HCT116 (cell line): ENCODE measurements around the gene ERG.

Experiments used
- CBX3 ChIP-seq: IDR thresholded peaks from 2 replicates; pipeline ENCODE4 v1.6.1; 2012; ENCODE audit warnings: low read depth
- CEBPB ChIP-seq: IDR thresholded peaks from 2 replicates; pipeline ENCODE4 v1.6.1; 2012; ENCODE audit warnings: low read depth
- CTCF ChIP-seq, 3 experiments: fragments of 200-600 bp in 1 of 3; sonication (generic) in 1 of 3; IDR thresholded peaks in 2 of 3; conservative IDR thresholded peaks in 1 of 3; 2 replicates each; pipeline ENCODE4 v1.5.1; 2012 to 2017; ENCODE audit warnings: low read depth in 2 of 3, low read length in 2 of 3, antibody characterized with exemption in 1 of 3, borderline replicate concordance in 1 of 3, control low read depth in 1 of 3, mild to moderate bottlenecking in 1 of 3, mixed read lengths in 1 of 3, mixed run types in 1 of 3, moderate library complexity in 1 of 3; ENCODE audit not compliant: insufficient read depth in 1 of 3
- EZH2 ChIP-seq: fragments of 200-600 bp; sonication (generic); IDR thresholded peaks from 2 replicates; pipeline ENCODE4 v1.6.1; 2017; ENCODE audit warnings: antibody characterized with exemption, mixed run types
- POLR2A ChIP-seq: IDR thresholded peaks from 2 replicates; pipeline ENCODE4 v1.7.0; 2011; ENCODE audit warnings: borderline replicate concordance; ENCODE audit not compliant: insufficient read depth, insufficient read length; ENCODE audit errors: extremely low read depth
- POLR2AphosphoS5 ChIP-seq: IDR thresholded peaks from 2 replicates; pipeline ENCODE4 v1.6.1; 2011; ENCODE audit warnings: mild to moderate bottlenecking, low read depth, low read length, moderate library complexity
- RAD21 ChIP-seq: IDR thresholded peaks from 2 replicates; pipeline ENCODE4 v1.6.1; 2012; ENCODE audit warnings: low read depth, mild to moderate bottlenecking
- REST ChIP-seq: IDR thresholded peaks from 2 replicates; pipeline ENCODE4 v1.6.1; 2012; ENCODE audit warnings: low read depth
- SIN3A ChIP-seq: IDR thresholded peaks from 2 replicates; pipeline ENCODE4 v1.6.1; 2012; ENCODE audit warnings: low read depth
- SP1 ChIP-seq: IDR thresholded peaks from 2 replicates; pipeline ENCODE4 v1.6.1; 2012; ENCODE audit warnings: low read depth
- YY1 ChIP-seq: IDR thresholded peaks from 2 replicates; pipeline ENCODE4 v1.6.1; 2011; ENCODE audit warnings: low read length, low read depth, moderate library complexity, mild to moderate bottlenecking; ENCODE audit not compliant: insufficient replicate concordance; ENCODE audit errors: extremely low read depth
- ZNF274 ChIP-seq: fragments of 200-500 bp; sonication (Bioruptor generic); IDR thresholded peaks from 2 replicates; pipeline ENCODE4 v1.6.1; 2014; ENCODE audit warnings: mild to moderate bottlenecking, low read depth, low read length, inconsistent platforms

GRCh38 chr21:38359090-38359489, 139.2 kb downstream of the ERG start:
- TF ChIP-seq CTCF (IDR thresholded peaks at IDR 0.05 in 2 of 3, conservative IDR thresholded peaks at IDR 0.05 in 1 of 3; ENCODE audit: borderline replicate concordance in 1 of 3, insufficient read depth in 1 of 3, low read depth in 2 of 3, low read length in 2 of 3) (no peak), REST (no peak), POLR2A (no peak), SIN3A (no peak), EZH2 (no peak), POLR2AphosphoS5 (no peak), RAD21 (no peak), ZNF274 (no peak), CBX3 (no peak), SP1 (no peak), YY1 (no peak), CEBPB (no peak)
